Hair follicle dermal papilla cell (primary cell): ENCODE data around the gene RAB5IF. TPM values are rescaled to one million over a fixed set of nuclear protein-coding genes. Genes with fewer than 3 reads are reported as not detected.

ENCODE experiments used
- small RNA-seq: library from RNA; depleted of rRNA; stranded (forward); fragments of <200 nt; gene quantifications from one replicate; pipeline ENCODE3, GENCODE V24; 2012
- total RNA-seq: library from RNA; depleted of rRNA; stranded (reverse); fragments of >200 nt; gene quantifications from 2 replicates; pipeline ENCODE4 v1.2.3, GENCODE V29; 2012

The RAB5IF gene
- 38.5 and 43.1 TPM in 2 replicates for total RNA-seq

GRCh38 chr20:36605399-36606157 lies at the start of gene RAB5IF:
Gene RAB5IF (plus strand): TSS chr20:36605779. CDS start chr20:36605952, 173 bp downstream.

GRCh38 chr20:36573103-36573797 lies 32.3 kb upstream of the RAB5IF start, which contains the start of gene TGIF2:
Gene TGIF2 (plus strand): TSS chr20:36573597. CDS start chr20:36578775, 5,178 bp downstream.

GRCh38 chr20:36645998-36646397 lies 40.4 kb downstream of the RAB5IF start, which contains the start of gene SLA2:
Gene SLA2 (minus strand): TSS chr20:36646196. CDS start chr20:36641335, 4,861 bp downstream.

Small RNAs within 50 kb of the gene (small RNA-seq; reads per million reads assigned to genes)
- gene RF00017 = not detected

Other genes with a start within 250 kb of the RAB5IF start
- gene MYL9, start 64.3 kb upstream of the RAB5IF start, total RNA-seq = 111 and 160 TPM in 2 replicates
- 2.7 and 5.0 TPM in 2 replicates for gene TGIF2, start 32.2 kb upstream of the RAB5IF start, total RNA-seq
- under 0.01 TPM in 1 of 2 replicates, not detected in the other for gene SLA2, start 40.4 kb downstream of the RAB5IF start, total RNA-seq
- 29.9 and 35.7 TPM in 2 replicates for gene NDRG3, start 140.3 kb downstream of the RAB5IF start, total RNA-seq
- gene DSN1, start 168.0 kb downstream of the RAB5IF start, total RNA-seq = 5.8 and 7.0 TPM in 2 replicates